ENCODE results near the gene FAM186B. TPM values are rescaled to one million over a fixed set of nuclear protein-coding genes. Genes with fewer than 3 reads are reported as not detected.

The FAM186B gene
- total RNA-seq, 1 experiment from 2014 or later, result 0.19 TPM

- CTCF ChIA-PET, result no interaction called here
- Histone ChIP-seq H3K4me3 (ENCODE audit: low read depth, low read length, poor library complexity, severe bottlenecking) (no peak overlapping the region), H3K9me3 (ENCODE audit: low read depth, low read length, poor library complexity, severe bottlenecking) (no peaks in the 10 kb centered on the region), H3K36me3 (ENCODE audit: insufficient read depth, low read length, poor library complexity, severe bottlenecking) (no peaks in the 10 kb centered on the region), H3K27me3 (replicated peaks; ENCODE audit: insufficient read depth, low read depth, low read length, poor library complexity) (no peaks in the 10 kb centered on the region), H3K4me1 (ENCODE audit: insufficient read depth, low read length, poor library complexity, severe bottlenecking) (no peaks in the 10 kb centered on the region), H3K27ac (ENCODE audit: low read depth, low read length, poor library complexity, severe bottlenecking) (no peak overlapping the region)
- DNase-seq (ENCODE audit: low spot score), result no peak
- POLR2A ChIA-PET (ENCODE audit: low non-redundant PET), result no interaction called here
- intact Hi-C loops (cut with micrococcal nuclease; ENCODE audit: unreplicated experiment), result no loop called here
- no TSS peak for BruUV-seq (replicated peaks)
- TF ChIP-seq, protein P1, sequence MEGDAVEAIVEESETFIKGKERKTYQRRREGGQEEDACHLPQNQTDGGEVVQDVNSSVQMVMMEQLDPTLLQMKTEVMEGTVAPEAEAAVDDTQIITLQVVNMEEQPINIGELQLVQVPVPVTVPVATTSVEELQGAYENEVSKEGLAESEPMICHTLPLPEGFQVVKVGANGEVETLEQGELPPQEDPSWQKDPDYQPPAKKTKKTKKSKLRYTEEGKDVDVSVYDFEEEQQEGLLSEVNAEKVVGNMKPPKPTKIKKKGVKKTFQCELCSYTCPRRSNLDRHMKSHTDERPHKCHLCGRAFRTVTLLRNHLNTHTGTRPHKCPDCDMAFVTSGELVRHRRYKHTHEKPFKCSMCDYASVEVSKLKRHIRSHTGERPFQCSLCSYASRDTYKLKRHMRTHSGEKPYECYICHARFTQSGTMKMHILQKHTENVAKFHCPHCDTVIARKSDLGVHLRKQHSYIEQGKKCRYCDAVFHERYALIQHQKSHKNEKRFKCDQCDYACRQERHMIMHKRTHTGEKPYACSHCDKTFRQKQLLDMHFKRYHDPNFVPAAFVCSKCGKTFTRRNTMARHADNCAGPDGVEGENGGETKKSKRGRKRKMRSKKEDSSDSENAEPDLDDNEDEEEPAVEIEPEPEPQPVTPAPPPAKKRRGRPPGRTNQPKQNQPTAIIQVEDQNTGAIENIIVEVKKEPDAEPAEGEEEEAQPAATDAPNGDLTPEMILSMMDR (conservative IDR thresholded peaks at IDR 0.05; ENCODE audit: low read depth, low read length), result no peak
- TF ChIP-seq EZH2 (IDR thresholded peaks at IDR 0.05; ENCODE audit: borderline replicate concordance, low read depth, low read length, poor library complexity, severe bottlenecking), result no peak
These were observed 58.2 kb downstream of the FAM186B start for GRCh38 chr12:49547090-49547690.

DNA sequence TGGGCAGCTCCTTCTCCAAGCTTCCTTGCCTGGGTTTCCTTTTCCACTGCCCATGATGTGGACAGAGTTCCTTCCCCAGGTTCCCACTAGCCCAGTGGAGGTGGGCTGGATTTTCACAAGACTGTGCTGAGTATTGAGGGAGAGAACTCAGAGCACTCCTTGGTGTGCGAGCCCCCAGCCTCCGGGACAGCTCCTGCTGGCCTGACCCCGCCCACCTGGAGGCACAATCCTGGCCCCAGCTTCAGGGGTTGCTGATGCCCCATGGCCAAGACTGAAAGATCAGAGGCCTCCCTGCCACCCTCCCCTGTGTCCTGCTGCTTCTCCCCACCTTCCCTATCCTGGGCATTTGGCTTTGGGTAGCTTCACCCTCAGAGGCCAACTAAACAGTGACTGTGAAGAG lies 59.0 kb downstream of the FAM186B start:
- H3K36me3 ChIP-seq (ENCODE audit: insufficient read depth, low read length, poor library complexity, severe bottlenecking), result no peaks in the 10 kb centered on the region
- no peaks in the 10 kb centered on the region for H3K4me1 ChIP-seq (ENCODE audit: insufficient read depth, low read length, poor library complexity, severe bottlenecking)
- intact Hi-C loops (cut with micrococcal nuclease; ENCODE audit: unreplicated experiment), result no loop called here
- H3K27ac ChIP-seq (ENCODE audit: low read depth, low read length, poor library complexity, severe bottlenecking), result no peak overlapping the region
- no peak overlapping the region for H3K4me3 ChIP-seq (ENCODE audit: low read depth, low read length, poor library complexity, severe bottlenecking)
- POLR2A ChIA-PET (ENCODE audit: low non-redundant PET), result no interaction called here
- CTCF ChIA-PET, result no interaction called here
- no peak for TF ChIP-seq EZH2 (IDR thresholded peaks at IDR 0.05; ENCODE audit: borderline replicate concordance, low read depth, low read length, poor library complexity, severe bottlenecking)
- TF ChIP-seq, protein P1 (conservative IDR thresholded peaks at IDR 0.05; ENCODE audit: low read depth, low read length), result no peak
- no peaks in the 10 kb centered on the region for H3K27me3 ChIP-seq (replicated peaks; ENCODE audit: insufficient read depth, low read depth, low read length, poor library complexity)
- BruUV-seq (replicated peaks), result no TSS peak
- H3K9me3 ChIP-seq (ENCODE audit: low read depth, low read length, poor library complexity, severe bottlenecking), result no peaks in the 10 kb centered on the region
- DNase-seq (ENCODE audit: low spot score), result no peak

GRCh38 chr12:49545815-49546214 lies 59.6 kb downstream of the FAM186B start:
- H3K4me3 ChIP-seq (ENCODE audit: low read depth, low read length, poor library complexity, severe bottlenecking), result no peak overlapping the region
- no peak for TF ChIP-seq EZH2 (IDR thresholded peaks at IDR 0.05; ENCODE audit: borderline replicate concordance, low read depth, low read length, poor library complexity, severe bottlenecking)
- TF ChIP-seq, protein P1 (conservative IDR thresholded peaks at IDR 0.05; ENCODE audit: low read depth, low read length), result no peak
- ChIA-PET CTCF (no interaction called here), POLR2A (ENCODE audit: low non-redundant PET) (no interaction called here)
- no peaks in the 10 kb centered on the region for H3K27me3 ChIP-seq (replicated peaks; ENCODE audit: insufficient read depth, low read depth, low read length, poor library complexity)
- no peaks in the 10 kb centered on the region for H3K36me3 ChIP-seq (ENCODE audit: insufficient read depth, low read length, poor library complexity, severe bottlenecking)
- no TSS peak for BruUV-seq (replicated peaks)
- H3K27ac ChIP-seq (ENCODE audit: low read depth, low read length, poor library complexity, severe bottlenecking), result no peak overlapping the region
- intact Hi-C loops (cut with micrococcal nuclease; ENCODE audit: unreplicated experiment), result no loop called here
- DNase-seq (ENCODE audit: low spot score), result no peak
- no peaks in the 10 kb centered on the region for H3K4me1 ChIP-seq (ENCODE audit: insufficient read depth, low read length, poor library complexity, severe bottlenecking)
- no peaks in the 10 kb centered on the region for H3K9me3 ChIP-seq (ENCODE audit: low read depth, low read length, poor library complexity, severe bottlenecking)
